SW 1271 (cell line): Measurements from ENCODE around the gene MAP1LC3B2.

Experiments
- DNase-seq, 2 experiments: peaks; one replicate each; lab custom pipeline; 2025; lab: John Stamatoyannopoulos, UW

Gene MAP1LC3B2

DNA sequence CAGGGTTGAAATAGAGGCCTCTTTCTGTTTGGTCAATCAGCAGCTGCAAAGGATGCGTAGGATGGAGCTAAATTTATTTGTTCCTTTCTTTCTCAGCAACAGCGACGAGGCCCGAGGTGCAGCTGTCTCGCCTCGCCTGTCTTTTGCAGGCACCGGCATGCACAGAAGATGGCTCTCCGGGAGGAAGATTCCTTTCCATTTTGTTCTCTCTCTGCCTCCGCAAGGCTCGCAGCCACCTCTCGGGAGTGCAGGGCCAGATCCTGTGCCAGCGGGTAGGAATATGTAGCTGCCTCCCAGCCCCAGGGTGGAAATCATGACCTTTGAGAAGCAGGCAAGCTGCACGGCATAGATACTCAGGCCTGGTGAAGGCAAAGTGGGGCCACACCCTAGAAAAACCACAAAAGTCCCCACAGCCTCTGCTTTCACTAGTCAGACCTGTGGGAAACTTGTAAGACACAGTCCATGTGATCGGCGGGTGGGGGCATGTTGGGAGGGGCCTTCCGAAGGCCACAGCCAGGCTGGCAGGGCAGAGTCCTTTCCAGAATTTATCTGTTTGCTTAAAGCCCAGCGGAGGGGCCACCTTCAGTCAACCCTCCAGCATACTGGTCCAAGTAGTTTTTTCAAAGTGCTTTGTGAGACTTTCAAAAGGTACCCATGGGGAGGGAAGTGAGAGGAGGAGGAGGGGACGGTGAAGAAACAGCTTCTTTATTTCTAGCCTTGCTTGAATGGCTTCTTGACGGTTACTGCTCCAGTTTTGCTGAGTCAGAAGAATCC lies at the start of gene MAP1LC3B2:
Gene MAP1LC3B2 (plus strand): TSS at position 220 of the 774 bp plus-strand sequence. CDS start 16,562 bp downstream, outside the sequence.
- no peak for DNase-seq

DNA sequence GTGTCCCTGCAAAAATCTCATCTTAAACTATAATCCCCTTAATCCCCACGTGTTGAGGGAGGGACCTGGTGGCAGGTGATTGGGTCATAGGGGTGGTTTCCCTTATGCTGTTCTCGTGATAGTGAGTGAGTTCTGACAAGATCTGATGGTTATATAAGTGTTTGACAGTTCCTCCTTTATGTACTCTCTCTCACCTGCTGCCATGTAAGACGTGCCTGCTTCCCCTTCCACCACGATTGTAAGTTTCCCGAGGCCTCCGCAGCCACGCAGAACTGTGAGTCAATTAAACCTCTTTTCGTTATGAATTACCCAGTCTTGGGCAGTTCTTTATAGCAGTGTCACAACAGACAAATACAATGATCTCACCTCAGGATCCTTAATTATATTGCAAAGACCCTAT lies 45.2 kb upstream of the MAP1LC3B2 start:
- DNase-seq = no peak

DNA sequence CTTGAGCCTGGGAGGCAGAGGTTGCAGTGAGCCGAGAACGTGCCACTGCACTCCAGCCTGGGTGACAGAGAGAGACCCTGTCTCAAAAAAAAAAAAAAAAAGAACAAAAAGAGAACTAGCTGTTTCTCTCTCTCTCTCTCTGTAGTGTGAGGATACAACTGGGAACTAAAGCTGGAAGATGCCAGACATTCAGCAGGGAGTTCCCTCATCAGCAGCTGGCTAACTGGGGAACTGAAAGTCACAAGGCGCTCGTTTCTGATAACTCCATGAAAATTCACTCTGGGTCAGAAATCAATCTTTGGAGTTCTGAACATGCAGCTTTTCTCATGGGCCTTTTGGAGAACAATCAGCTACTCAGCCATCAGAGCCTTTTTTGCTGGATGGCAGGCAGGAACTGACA lies 43.5 kb upstream of the MAP1LC3B2 start:
- DNase-seq = no peak

DNA sequence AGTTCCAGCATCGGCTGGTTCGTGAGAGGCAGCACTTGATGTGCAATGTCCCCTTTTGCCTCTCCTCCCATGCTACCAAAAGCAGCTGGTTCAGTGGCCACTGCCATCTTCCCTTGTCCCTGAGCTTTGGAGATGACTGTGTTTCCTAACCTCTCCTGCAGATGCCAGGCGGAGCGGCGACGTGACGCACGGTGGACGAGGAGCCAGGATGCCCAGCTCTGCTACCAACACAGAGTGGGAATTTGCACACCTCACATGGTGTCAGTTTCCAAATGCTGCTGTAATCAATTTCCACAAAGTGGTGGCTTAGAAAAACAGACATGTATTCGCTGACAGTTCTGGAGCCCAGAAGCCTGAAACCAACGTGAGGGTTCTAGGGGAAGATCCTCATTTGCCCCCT lies 42.5 kb upstream of the MAP1LC3B2 start:
- no peak for DNase-seq

DNA sequence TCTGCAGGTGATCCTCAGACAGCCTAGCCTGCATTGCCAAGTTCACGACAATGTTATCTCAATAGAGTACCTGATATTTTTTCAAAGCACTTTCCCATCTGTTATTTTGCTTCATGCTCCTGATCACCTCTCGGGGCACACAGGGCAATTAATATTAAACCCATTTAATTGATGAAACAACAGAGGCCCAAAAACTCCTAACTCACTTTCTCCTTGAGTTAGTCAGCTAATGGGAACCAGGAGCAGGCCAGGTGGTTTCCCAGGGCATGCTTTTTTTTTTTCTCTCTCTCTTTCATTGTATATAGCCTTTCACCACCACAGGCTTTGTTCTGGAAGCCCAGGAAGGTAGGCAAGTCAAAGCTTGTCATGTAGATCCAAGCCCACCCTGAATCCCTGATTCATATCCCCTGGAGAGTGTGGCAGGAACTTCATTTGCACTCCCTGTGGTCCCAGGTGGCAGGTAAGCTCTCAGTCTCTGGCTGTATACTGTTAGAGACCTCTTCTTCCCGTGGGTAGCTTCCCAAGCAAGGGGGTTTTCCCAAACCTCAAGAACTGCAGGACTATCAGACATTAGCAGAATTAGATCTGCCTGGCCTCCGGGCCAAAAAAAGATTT lies 41.6 kb upstream of the MAP1LC3B2 start:
- no peak for DNase-seq

DNA sequence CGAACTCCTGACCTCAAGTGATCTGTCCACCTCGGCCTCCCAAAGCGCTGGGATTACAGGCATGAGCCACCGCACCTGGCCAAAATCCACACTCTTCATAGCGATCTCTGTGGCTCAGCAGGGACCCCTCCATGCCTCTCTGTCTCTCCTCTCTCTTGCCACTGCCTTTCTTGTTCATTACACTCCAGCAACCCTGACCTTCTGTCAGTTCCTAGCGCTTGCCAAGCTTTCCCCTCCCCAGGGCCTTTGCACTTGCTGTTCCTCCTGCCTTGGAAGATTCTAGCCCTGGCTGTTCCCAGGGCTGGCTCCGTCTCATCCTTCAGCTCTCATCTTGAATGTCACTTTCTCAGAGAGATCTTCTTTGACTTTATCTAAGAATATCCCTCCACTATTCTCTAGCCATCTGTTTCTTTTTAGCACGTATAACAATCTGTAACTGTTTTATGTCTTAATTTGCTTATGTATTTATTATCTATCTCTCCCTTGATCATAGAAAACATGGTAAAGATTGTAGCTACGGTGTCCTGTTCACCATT lies 38.9 kb upstream of the MAP1LC3B2 start:
- DNase-seq = no peak

DNA sequence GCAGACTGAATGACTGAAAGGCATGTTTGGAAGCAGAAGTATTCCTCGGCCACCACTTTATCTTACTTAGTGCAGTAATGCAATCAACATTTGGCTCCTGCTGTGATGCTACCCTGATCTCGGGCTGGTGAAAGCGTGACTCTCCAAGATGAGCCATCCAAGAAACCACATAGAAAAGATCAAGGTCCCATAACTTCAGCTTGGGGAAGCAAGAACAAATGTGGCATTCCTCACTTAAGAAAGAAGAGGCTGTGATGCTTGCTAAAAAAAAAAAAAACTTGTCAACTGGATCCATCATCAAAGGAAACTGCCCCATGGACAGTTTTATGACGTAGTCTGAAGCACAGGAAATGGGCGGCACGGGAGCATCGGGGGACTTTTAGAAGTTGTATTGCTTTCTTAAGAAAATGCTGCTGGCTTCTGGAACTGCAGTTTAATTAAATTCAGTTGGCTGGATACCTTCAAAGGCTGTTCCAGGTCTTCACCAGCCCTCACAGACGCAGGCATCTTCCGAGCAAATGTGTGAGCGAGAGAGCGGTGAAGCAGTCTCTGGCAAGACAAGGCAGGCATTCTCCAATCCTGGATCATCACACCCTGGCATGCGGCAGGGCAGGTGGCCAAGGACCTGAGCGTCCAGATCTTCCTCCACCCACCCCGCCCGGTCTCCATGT lies 38.2 kb upstream of the MAP1LC3B2 start:
- DNase-seq = no peak

DNA sequence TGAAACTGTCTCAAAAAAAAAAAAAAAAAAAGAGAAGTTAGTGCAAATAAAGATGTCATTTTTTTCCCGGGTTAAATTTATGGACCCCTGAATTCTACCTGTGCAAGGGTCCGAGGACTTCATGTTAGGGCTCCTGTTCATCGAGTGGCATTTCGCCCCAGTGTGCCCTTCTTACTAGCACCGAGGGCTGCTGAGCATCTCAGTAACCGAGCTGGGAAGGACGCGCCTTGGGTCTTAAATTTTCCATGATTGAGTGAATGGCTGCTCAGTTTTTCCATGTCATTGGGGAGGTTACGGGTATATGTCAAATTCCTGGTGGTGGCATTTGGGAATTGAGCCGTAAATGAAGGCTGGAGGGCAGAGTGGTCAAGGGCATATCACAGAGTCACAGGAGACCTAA lies 34.9 kb upstream of the MAP1LC3B2 start:
- no peak for DNase-seq

DNA sequence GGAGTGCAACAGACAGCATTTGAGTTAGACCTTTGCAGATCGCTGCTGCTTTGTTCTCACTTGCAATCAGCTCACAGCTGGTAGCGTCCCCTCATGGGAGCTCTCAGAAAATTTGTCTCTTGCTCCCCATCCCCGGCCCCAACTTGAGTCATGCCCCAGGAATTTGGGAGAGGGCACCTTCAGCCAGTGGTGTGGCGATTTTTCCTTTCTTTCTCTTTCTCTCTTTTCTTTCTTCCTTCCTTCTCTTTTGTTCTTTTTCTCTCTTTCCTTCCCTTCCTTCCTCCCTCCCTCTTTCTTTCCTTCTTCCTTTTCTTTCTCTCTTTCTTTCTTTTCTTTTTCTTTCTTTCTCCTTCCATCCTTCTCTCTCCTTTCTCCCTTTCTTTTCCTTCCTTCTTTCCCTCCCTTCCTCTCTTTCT lies 34.2 kb upstream of the MAP1LC3B2 start:
- DNase-seq = no peak

DNA sequence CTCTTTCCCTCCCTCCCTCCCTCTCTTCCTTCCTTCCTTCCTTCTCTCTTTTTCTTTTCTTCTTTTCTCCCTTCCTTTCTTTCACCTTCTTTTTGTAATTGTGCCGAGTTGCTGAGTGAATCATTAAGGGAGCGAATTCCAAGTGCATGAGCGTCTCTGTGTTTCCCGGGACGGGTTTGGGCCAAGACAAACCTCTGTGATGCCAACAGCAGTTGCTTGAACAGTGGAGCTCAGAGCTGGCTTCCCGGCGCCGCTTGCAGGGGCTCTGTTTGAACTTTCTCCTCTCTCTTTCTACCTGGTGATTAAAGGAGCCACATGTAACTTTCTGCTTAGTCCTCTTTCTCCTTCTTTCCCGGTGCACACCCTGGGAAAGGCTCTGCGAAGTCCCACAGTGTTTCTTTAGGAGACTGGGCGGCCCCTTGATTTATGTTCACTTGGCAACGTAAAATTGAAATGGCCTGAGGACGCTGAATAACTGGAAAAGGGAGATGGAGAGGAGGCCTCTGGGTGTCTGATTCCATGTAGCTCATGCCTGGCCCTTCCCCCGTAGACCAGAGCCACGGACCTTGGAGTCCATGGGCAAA lies 33.7 kb upstream of the MAP1LC3B2 start:
- peak in 1 of 2 experiments; percentile 35 for DNase-seq

DNA sequence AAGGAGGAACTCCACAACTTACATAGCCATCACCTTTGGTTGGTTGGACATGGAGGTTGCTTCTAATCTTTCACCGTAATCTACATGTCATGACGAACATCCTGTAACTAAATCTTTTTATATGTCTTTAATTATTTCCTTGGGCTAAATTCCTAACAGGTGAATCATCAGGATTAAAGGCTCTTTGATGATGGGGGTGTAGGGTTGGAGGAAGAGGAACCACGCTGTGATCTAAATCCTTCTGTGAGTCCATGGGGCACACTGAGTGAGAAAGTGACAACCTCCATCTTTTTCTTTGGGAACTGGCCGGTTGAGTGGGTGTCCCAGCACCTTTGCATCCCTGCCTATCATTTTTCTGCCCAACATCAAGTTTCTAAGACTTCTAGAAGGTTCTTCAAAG lies 31.1 kb upstream of the MAP1LC3B2 start:
- peak in 1 of 2 experiments; percentile 23 for DNase-seq

DNA sequence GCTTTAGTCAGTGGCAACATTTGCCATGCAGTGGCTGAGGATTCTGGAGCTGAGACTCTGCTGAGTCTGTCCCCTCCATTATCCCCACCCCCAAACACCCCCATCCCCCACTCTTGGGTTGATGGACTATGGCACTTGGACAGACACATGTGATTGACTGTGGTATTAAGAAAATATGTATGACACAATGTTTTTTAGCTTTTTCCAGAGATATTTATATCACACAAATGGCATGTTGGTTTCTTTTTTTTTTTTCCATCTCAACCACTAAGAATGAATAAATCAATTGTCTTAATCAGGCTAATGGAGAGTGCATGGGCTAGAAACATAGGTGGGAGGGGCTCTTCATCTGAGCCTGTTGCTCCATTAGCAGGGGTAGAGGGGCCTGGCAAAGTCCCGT lies 30.7 kb upstream of the MAP1LC3B2 start:
- no peak for DNase-seq

DNA sequence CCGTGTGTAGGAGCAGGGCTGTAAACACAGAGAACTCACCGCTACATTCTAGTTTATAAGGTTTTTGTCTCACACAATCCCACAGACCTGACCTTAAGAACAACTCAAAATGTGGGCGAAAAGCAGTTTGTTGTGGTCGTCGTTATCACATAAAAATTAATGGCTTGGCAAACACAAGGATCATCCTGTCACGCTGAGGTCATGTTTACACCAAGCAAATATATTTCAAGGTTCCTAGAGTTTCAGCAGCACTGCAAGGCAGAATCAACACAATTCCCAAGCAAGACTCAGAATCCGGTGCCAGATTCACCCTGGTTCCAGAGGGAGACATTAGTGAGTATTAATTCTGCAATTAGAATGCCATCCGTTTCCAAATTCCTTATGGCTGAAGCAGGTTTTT lies 30.1 kb upstream of the MAP1LC3B2 start:
- DNase-seq = no peak

DNA sequence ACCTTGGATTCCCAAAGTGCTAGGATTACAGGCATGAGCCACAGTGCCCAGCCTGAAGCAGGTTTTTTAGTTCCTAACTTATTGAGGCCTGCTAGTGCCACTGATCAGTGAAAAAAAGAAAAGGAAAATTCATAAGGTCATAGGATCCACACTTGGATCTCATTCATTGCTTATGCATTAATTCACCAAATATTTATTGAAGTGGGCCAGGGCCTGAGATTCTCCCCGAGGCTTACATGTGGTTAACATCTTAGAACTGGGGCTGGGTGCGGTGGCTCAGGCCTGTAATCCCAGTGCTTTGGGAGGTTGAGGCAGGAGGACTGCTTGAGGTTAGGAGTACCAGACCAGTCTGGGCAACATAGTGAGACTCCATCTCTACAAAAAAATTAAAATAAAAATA lies 29.5 kb upstream of the MAP1LC3B2 start:
- no peak for DNase-seq

DNA sequence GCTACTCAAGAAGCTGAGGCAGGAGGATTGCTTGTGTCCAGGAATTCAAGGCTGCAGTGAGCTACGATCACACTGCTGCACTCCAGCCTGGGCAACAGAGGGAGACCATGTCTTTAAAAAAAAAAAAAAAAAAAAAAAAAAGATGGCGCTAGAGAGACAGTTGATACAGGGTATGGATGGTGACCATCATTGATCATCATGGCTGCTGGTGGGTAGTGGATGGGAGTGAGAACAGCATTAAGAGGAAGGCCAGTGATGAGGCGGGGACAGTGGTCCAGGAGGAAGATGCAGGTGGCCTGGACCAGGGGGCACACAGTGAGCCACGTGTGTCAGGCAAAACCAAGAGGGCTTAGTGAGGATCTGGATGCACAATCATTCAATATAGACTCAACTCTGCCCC lies 26.8 kb upstream of the MAP1LC3B2 start:
- no peak for DNase-seq

DNA sequence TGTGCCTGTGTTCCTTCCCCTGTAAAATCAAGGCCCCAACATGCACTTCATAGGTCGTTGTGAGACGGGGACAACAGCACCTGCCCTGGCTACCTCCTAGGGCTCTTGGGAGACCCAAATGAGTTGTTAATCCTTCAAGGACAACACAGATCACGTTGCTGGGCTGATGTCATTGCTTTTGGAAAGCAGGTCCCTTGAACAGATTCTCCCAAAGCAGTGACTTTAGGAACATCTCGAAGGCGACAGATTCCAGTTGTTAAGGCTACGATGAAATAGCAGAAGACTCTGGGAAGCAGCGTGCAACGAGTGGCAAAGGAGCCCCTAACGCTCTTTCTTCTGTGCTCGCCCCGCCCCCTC lies 26.2 kb upstream of the MAP1LC3B2 start:
- no peak for DNase-seq

DNA sequence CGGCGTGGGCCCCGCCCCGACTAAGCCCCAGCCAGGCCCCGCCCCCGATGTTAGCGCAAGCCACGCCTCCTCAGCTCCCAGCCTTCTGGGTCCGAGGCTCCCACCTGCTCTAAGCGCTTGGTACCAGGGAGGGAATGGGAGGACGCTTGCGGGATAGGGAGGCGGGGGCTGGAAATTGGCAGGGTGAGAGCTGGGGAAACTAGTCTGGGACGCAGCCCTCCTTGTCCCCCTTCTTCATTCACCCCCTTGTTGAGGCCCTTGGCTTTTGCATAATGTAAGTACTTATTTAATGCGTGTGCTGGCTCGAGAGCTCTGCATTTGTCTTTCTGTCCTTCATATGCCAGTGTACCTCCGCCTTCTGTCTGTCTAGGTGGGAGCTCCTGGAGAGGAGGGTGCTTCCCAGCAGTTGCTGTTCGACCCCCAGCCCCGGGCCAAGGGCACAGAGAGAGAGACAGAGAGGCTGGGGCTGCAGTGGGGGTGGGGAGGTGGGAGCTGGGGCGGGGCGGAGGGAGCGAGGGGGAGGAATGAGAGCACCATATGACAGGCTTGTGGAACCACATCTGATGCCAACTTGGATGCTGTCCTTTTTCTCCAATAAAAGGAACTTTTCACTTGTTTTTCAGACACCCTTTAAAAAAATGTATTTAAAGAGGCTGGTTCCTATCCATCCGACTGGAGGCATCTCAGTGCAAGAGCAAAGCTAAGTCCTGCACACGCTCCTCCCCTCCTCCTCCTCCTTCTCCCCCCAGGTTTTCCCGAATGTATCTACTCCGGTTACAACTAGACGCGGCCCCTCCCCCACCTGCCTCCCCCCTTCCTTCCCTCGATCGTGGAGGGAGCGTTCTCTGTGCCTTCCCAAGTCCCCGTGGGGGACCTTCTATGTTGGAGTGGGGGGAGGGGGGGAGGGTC lies 25.6 kb upstream of the MAP1LC3B2 start:
- DNase-seq = peak; percentile 16 to 54

DNA sequence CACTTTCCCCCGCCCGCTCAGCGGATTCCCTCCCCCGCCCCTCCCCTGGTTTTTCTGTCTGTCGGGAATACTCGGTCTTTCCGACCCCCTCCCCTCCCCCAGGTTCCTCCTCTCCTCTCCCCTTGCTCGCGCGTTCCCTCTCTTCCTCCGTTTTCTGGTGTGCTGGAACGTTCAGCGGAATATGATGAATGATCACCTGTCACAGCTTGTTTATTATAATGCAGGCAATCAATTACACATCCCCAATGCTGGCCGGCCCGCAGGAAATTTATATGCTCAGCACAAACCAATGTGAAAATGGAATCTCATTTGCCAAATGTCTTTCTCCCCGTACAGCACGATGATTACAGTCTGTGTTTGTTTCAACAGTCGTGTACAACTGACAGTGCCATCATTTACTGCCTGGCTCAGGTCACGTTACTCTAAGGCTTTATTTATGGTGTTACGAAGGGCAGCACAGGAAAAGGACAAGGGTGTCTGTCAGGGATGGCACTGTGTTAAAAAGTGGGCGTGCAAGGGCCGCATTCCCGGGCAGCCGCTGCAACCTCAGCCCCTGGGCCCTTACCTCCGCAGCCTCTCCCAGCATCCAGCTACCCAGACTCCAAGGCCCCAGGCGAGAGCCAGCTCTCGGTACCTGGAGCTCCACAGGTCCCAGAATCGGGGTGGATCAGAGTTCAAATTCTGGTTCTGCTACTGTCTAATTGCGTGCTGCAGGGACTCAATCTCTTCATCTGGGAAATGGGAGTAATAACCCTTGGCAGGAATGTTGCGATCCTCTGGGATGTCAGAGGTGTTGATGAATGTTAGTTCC lies 24.7 kb upstream of the MAP1LC3B2 start:
- no peak for DNase-seq

DNA sequence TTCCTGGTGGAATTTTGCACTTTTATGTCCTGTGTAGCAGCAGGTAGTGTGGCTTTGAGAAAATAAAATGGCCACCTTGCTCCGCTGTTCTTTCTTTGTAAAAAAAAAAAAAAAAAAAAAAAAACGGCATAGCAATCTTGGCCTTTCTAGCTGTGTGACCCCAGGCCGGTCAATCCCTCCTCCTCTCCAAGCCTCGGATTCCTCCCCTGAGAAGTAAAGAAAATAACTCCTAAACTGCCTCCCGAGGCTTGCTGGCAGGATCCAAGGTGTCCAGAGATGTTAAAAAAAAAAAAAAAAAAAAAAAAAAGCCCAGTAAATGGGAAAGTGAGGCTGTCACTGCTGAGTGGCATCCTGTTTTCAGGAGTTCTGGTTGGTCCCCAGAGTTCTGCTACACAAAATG lies 23.9 kb upstream of the MAP1LC3B2 start:
- DNase-seq = no peak

DNA sequence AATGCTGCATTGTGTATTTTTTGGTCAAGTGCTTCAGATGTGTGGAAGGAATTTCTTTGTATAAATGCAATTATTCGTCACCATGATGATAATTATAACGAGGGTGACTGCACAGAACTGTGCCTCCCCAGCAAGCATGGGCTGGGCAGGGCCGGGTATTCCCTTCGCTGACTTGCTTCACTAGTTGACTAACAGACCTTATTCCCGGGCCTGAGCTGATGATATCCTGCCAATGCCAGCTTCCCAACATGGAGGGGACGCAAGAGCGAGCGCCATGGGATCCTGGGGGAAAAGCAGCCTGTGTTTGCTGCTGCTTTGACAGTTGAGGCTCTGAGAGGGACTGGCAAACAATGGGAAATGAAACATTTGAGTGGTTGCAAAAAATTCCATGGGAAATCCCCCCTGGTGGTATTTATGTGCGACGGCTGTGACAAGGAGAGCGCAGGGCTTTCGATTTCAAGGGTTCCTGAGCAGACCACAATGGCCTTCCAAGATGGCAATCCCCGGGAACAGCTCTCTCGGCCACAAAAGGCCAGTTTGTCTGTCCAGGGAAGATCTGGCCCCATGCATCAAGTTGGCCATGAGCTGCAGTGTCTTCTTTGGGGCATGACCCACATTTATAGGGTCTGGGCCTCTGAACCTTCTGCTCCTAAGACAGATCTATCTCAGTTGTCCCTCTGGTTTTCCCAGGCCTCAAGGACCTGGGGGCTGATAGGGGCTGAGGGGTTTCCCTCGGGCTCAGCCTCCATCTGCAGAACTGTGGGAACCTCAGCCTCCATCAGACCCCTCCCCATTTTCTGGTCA lies 21.9 kb upstream of the MAP1LC3B2 start:
- DNase-seq = no peak
